Activated CD4-positive, alpha-beta T cell treated with anti-CD3 and anti-CD28 coated beads, Interleukin-2, amount 50 U/mL, for 16 hours (primary cell): ENCODE results near the gene SUSD6.

Experiments
- DNase-seq: peaks from one replicate; pipeline ENCODE4 v3.0.0-alpha.2; 2020

Gene SUSD6

DNA sequence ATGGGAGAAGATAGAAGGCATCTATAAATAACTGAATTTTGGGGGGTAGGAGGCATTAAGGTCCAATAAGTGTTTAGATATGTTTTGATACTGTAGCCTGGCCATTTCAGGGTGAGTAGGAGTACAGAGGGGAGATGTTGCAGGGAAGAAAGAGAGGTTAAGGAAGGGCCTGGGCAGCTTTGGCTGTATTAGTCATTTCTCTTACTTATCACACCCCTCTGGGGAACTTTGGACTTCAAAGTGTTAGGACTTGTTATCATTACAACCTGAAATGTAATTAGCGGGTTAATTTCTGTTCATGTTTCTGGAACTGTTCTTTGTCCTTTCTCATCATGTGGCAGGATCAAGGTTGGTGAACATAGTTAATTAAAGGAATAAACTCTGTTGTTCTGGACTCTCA is 40.3 kb downstream of the SUSD6 start:
- DNase-seq, result no peak

DNA sequence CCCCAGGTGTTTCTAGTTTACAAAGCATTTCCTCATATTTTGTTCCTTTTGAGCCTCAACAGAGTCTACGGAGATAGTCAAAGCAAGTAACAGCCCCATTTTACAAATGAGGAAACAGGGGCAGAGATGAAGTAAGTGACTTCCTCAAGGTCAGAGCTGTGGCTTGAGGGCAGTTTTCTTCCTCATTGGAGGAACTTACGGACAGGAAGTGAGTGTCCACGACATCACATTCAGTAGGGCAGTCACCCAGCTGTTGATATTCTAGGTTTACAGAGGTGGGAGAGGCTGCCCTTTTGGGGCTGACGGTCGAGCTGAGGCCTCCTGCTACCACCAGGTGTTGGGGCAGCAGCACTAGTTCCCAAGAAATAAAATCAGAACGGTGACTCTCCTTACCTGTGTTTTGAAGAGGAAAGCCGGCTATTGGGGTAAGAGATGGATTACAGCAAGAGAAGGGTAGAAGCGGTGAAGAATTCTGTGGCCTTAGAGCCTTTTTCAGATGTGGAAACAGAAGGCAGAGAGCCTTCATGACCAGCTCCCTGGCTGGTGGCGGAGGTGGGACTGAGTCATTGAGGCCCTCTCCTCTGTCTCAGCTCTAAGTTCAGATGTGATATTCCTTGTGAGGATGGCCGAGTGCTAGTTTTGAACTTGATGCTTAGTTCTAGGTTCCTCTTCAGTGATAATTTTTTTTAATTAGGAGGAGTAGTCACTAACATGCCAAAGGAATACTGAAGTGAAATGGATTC is 41.7 kb downstream of the SUSD6 start:
- DNase-seq, result no peak

DNA sequence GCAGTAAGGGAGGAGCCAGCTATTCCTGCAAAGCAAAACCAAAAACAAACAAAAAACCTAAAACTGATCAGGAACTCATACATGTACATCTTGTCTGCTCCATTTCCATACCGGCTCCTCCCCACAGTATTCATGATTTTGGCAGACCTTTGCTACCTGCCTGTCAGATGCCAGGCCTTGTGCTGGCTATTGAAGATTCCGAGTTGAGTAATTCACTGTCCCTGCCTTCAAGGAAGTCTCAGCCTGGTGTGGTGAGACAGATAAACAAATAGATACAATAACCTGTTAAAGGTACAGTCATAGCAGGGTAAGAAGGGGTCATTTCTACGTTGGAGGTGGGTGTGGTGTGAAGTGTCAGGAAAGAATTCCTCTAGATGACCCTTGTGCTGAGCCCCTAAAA is 42.7 kb downstream of the SUSD6 start:
- no peak for DNase-seq

DNA sequence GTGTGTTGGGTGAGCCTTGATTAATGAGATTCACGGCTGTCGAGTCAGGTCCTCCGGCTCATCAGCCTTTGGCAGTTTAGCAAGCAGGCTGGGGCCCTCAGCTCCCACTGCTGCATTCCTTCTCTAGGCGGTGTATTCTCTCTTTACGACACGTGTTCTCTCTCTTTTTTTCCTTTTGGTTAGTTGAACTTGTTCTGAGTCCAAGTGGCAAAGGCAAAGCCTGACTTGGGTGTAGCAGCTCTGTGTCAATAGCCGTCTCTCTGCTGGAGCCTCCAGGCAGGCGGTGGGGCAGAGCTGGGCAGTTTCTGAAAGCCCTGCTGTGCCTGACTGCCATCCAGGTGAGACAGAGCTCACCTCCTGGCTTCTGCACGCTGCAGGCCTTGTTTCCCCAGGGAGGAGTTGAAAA is 46.6 kb downstream of the SUSD6 start:
- no peak for DNase-seq

DNA sequence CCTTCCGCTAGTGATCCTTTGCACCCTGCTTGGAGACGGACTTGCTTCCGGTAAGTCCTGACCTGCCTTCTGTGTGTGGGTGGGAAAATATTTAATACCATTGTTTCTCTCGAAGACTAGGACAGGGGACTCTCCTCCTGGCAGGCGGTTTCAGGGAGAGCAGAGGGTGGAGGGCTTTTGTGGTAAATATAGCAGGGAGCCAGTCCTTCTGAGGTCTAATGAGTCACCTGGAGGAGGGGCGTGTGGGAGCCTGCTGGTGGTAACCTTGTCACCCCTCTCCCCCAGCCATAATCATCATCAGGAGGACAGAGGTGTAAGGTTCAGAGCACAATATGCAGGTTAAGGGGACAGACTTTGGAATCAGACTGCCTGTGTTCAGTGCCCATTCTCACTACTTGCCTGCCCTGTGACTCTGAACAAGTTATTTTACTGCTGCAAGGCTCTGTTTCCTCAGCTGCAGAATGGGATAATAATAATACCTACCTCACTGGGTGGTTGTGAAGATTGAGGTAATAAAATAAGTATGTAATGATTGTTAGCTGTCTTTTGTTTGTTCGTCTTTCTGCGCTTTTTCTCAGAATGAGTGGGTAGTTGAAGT is 47.4 kb downstream of the SUSD6 start:
- peak; percentile 80 for DNase-seq

DNA sequence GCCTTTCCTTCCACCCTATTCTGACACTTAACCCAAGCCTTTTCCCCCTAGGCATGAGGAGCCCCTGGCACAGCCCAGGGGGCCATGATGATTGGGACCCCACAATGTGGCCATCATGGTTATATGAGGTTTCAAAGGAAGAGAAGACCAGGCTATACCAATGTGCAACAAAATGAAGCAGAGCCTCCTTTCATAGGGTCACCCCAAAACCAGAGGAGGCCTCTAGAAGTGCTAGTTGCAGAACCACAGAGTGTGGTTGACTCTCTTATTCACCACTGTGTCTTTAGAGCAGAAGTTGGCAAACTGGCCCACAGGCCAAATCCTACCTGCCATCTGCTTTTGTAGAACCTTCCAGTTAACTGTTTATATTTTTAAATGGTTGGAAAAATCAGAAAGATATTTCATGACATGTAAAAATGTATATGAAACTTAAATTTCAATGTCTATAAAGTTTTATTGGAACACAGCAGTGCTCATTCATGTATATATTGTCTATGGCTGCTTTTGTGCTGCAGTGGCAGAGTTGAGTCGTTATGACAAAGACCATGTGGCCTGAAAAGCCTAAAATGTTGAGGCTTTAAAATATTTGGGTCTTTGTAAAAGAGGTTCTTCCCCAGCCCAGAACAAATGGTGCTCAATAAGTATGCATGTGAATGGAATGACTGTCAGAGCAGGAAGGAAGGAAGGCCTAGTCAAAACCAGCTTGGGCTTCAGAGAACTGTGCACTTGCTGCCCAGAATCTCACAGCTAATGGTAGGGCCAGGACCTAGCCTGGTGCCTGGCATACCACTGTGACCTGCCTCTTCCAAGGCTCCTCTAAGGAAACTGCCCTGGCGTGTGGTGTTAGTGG is 49.2 kb downstream of the SUSD6 start:
- DNase-seq, result peak; percentile 86

DNA sequence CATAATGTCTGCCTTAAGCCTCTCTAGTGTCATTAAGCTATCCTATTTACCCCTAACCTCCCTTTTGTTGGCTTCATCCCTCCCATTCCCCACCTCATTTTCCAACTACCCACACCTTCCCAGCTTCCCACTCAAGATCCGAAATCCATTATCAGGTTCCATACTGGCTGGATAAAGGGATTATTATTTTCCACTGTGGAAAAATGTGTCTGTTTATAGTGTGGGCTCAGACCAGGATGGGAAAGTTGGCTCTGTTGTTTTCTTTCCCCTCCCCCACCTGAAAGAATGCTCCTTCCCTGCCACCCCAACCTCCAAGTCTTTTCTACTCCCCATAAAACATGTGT is 49.8 kb downstream of the SUSD6 start:
- DNase-seq, result no peak

DNA sequence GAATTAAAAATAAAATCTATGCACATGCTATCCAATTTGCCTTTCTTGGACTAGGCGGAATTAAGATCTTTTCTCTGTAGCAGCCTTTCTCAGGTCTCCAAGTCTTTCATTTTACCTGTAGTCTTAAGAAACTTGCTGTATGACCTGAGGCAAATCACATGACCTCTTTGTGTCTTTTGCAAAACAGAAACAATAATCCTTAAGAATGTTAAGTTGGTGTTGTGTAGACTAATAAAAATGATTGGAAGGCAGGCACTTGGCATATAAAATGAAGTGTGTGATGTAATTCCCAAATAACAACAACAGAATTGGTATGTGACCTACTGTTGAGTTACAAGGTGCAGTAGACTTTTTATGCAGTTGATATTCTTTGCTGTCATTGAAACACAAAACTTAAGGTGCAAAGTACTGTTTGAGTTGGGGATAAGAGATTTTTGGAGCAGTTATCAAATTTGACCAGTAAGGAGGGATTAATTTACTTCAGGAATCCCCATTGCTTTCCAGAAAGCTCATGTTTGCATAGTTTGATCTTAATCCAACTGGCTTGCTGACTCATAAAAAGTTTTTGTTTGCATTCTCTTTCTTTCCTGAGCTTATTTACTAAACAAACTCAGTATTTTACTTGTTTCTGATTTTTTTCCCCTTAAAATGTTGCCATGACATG is 51.4 kb downstream of the SUSD6 start:
- no peak for DNase-seq

DNA sequence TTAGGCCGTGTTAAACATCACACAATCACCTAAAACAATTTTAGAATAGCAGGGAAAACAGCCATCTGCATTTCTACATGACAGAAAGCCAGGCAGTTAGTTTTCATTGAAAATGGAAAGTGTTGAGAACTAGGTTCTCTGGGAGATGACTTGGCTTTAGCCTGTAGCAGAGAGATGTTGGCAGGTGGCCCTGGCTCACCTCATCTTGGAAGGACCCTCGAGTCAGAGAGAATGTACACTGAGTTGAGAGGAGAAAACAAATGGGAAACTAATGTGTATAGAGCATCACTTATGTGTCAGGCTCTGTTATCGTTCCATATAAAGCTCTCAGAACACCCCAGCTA is 51.9 kb downstream of the SUSD6 start:
- DNase-seq, result no peak

DNA sequence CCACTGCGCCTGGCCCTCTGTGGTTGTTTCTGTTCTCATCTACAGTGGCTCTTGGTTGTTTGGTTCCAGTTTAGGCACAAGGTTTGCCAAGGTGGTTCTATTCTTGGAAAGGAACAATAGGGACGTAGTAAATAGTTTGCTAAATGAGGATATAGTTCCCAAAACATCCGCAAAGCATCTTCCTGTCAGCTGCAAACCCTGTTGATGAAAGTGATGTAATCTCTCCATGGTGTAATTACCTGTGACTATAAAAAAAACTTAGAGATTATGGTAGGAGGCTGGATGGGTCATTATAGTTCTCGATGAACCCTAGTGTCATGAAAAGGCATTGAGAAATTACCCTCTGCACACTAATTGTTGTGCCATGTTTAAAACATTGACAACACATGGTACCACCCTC is 52.9 kb downstream of the SUSD6 start:
- DNase-seq, result no peak

DNA sequence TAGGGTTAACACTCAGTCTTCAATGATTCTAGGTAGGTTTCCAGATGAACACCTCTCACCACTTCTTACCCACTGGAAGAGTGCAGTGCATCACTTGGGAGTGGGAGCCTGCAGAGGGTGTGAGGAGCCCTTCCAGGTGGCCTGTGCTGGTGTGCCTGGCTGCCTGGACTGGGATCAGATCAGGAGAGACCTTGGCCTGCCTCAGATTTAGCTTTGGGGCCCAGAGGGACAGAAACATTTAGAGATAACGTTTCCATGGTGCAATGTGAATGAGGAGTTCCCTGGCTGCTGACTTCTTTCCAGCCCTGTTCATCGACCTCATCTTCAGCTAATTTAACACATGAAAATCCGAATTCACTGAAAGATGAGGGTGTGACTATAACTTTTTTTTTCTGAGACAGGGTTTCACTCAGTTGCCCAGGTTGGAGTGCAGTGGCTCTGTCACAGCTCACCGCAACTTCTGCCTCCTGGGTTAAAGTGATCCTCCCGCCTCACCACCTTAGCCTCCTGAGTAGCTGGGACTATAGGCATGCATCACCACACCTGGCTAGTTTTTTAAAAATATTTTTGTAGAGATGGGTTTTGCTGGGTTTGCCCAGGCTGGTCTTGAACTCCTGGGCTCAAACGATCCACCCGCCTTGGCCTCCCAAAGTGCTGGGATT is 53.6 kb downstream of the SUSD6 start:
- no peak for DNase-seq

DNA sequence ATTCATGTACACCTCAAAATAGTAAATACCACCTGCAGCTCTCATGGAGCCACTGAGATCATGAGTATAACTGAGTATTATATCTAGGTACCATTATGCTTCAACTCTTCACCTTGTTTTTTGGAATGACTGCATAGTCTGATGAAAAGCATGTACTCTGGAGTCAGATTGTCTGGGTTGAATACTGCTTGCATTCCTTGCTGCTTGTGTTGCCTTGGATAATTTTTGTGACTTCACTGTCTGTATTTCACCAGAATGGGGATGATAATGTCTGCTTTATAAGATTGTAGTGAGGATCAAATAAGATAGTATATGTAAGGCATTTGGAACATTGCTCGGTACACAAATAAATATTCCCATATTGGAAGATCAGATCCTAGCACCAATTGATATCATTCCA is 54.2 kb downstream of the SUSD6 start:
- no peak for DNase-seq

DNA sequence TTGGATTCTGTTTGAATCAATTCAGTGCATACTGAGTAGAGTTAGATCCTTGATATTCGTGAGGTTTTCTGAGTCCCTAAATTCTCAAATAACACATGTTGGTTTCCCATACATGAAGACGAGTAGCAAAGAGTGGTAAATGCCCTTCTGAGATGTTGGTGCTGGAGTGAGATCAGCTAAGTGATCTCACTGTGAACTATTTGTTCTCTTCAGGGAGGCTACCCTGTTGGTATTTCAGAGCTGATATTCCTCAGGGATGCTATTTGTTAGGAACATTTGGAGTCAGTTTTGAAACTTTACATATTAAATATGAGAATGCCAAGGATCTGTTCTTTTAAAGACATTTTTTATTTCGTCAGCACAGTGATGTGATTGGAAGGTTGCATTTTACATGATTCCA is 54.7 kb downstream of the SUSD6 start:
- DNase-seq, result no peak

DNA sequence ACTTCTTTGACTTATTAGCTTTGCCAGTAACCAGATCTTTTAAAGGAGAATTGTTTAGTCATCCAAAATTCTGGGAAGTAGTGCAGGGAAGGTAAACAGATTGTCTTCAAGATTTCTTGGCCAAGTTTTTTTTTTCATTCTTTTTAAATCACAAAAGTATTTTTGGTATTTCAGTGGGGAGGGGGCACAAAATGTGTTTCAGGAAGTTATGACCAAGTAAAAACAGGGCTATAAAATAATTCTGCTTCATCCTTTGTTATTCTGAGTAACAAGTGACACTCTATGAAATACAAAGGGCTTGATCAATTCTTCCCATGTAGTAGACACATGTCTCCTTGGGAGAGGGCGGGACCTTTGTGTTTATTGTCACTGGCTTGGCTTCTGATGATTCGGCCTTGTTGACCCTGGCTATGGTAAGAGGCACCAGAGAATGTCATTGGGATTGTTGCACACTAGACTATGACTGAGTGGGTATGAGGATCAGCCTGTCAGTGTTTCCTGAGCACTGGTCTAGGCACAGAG is 55.4 kb downstream of the SUSD6 start:
- DNase-seq, result no peak

DNA sequence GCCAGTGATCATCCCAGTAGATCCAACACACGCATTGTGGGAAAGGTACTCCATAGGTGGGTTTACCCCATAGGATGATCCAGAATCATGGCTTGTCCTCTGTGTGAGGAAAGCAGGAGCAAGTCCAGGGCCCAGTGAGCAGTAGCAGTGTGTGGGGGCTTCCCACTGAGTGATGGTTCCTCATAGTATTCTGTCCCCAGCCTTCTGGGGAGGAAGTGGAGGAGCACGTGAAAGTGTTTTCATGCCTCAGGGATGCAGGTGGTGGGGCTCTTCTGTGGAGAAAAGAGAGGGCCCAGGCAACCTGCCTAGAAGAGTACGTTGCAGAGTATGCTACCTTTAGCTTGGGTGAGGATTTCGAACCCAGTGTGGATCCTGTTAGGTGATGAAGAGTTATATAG is 56.5 kb downstream of the SUSD6 start:
- no peak for DNase-seq

DNA sequence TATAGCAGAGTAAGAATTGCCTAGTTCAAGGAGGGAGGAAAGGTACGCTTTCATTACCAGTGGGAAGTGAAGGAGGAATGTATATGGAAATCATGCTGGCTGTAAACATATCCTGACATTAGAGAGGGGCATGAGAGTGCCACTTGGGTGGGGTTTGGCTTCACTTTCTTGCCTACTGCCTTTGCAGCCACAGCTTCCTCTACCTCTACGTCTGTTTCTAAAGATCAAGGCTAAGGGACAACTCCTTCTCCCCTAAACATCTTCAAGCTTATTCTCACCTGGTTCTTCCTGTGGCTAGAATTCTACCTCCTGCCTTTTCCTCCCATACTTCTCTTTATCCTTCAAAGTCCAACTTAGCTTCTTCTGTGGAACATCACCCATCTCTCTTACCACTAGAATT is 58.0 kb downstream of the SUSD6 start:
- DNase-seq, result no peak

DNA sequence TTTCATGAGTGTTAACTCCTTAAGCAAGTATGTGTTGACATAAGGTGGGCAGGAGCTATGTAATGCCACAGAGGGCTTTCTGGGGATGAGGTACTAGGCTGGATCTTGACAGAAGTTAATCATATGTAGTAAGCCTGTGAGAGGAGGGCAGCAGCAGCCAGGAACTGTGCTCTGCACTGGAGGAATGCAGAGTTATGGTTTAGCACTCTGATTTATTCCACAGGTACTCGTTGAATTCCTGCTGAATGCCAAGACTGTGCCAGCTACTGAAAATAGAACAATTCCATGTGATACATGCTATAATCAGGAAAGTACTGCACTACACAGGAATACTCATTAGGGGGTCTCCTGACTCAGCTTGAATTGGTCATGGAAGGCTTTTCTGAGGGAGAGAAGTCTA is 58.7 kb downstream of the SUSD6 start:
- DNase-seq, result no peak

DNA sequence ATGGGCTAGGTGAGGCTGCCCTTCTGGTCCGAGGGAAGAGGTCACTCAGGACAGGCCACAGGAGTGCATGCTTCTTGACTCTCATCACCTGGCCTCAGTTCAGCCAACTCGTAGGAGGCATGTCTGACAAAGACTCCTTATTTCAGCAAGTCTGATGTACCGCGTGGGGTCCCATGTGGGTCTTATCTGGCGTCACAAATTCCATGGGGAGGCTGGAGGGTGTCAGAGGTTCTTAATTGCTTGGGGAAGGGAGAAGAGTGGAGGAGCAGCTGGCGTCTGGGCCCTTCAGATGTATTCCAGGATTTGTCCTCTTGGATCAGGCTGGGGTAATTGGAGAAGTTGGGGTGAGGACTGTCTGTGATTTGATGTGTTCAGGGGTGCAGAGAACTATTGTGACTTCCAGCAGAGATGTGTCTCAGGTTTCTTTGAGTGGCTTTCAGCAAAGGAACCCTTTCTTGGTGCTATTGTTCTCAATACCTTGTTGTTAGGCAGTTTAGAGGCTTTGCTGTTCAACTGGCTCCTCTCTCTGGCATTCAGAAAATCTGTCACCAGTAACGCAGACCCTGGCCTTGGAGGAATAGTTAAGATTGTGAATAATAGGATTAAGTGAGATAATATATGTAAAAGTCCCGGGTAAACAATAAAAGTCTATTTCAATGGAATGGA is 60.1 kb downstream of the SUSD6 start:
- DNase-seq, result no peak

DNA sequence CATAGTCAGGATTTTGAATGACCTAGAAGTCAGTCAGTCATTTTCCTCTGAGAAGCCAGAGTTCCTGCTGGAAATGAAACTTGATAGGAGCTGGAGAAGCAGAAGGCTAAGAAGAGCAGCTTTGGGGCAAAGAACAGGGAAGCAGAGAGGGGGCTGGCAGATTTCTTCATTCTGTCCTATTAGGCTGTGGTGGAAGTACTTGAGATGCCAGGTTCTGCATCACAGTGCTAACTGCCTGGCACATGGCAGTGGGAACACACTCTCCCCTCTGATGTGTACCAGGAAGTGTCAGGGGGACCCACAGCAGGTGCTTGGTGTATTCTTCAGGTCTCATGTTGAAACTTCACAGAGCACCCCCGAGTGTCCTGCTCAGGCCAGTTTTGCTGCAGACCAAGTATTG is 61.0 kb downstream of the SUSD6 start:
- no peak for DNase-seq

DNA sequence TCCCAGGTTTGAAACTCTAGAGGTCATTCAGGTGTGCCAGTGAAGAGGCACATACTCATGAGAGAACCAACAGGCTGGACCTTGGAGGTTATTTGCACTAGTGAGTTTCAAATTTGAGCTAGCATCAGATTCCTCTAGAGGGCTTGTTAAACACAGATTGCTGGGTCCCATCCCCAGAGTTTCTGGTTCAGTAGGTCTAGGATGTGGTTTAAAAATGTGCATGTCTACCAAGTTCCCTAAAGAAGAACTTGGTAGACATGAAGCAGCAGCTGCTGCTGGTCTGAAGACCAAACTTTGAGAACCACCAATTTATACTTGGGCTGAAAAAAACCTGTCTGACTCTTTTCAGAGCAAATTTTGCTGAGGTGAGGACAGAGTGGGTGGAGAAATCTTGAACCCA is 61.7 kb downstream of the SUSD6 start:
- peak; percentile 52 for DNase-seq

DNA sequence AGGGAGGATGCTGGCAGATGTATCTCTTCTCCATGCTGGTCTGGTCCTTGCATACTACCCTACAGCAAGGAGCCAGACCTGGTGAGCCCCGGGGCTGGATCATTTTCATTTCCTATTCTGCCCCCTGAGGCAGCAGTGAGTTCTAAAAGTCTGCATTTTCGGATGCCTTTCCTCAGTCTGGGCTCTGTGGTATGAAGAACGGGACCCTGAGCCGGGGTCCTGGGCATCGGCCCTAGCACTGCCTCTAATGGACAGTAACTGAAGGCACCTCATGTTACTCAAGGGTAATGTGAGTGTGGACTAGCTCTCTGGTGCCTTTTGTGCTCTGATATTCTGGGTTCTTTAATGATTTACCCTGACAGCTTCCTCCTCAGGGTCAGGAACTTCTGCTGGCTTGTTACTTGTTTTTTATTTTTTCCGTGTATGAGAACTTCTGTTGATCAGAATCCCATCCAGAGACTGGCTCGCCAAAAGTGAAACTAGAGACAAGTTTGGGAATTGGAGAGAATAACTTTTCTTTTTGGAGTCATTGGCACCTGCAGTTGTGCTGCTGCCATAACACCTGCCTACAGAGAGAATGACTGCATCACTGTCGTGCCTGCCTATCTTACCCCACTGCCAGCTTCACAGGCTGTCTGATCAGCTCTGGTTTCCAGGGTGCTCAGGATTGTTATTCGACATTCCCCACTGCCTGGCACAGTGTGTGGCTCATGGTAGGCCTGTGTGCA is 62.3 kb downstream of the SUSD6 start:
- DNase-seq, result no peak
